Activated naive CD8-positive, alpha-beta T cell treated with anti-CD3 and anti-CD28 coated beads for 36 hours (primary cell): Measurements from ENCODE around the gene FIBP. TPM values are rescaled to one million over a fixed set of nuclear protein-coding genes. Genes with fewer than 3 reads are reported as not detected.
"Not testable (repeated sequence)": the region's sequence is repeated elsewhere in the genome, so short reads cannot be mapped to it uniquely, and the experiment has no call there.

ENCODE experiments used
- DNase-seq: peaks from one replicate; pipeline ENCODE4 v3.0.0; 2021
- H3K27ac Mint-ChIP-seq: one replicate; pipeline ENCODE4 v1.8.0; 2022; ENCODE audit warnings: mild to moderate bottlenecking, moderate library complexity, mixed read lengths
- H3K27me3 Mint-ChIP-seq: one replicate; pipeline ENCODE4 v1.8.0; 2022; ENCODE audit warnings: mild to moderate bottlenecking, mixed read lengths
- H3K36me3 Mint-ChIP-seq: one replicate; pipeline ENCODE4 v1.8.0; 2021; ENCODE audit warnings: mild to moderate bottlenecking, mixed read lengths
- H3K4me1 Mint-ChIP-seq: one replicate; pipeline ENCODE4 v1.8.0; 2021; ENCODE audit warnings: mixed read lengths
- H3K4me3 Mint-ChIP-seq: one replicate; pipeline ENCODE4 v1.8.0; 2022; ENCODE audit warnings: mild to moderate bottlenecking, moderate library complexity, mixed read lengths
- H3K9me3 Mint-ChIP-seq: one replicate; pipeline ENCODE4 v1.8.0; 2022; ENCODE audit warnings: mixed read lengths
- total RNA-seq, 2 experiments: library from RNA; stranded (reverse); gene quantifications; one replicate each; pipeline ENCODE4 v1.2.3, GENCODE V29; 2021

The FIBP gene
- total RNA-seq, 2 experiments from 2014 or later: 113 to 114 TPM

- Mint-ChIP-seq H3K27me3 (no peaks in the 10 kb centered on the region), H3K4me1 (peaks cover 43% of the 10 kb centered on the region), H3K9me3 (peaks cover 7% of the 10 kb centered on the region), H3K36me3 (peaks cover 54% of the 10 kb centered on the region), H3K4me3 (peak overlapping the region; percentile 96), H3K27ac (peak overlapping the region; percentile 88)
- DNase-seq: no peak
These were observed 32.3 kb downstream of the FIBP start for GRCh38 chr11:65855927-65856363.

GRCh38 chr11:65854852-65855837 lies 33.1 kb downstream of the FIBP start:
- Mint-ChIP-seq H3K27me3 (no peaks in the 10 kb centered on the region), H3K27ac (peak overlapping the region; percentile 88), H3K36me3 (peaks cover 54% of the 10 kb centered on the region), H3K9me3 (peaks cover 7% of the 10 kb centered on the region), H3K4me3 (peak overlapping the region; percentile 96), H3K4me1 (peaks cover 43% of the 10 kb centered on the region)
- no peak for DNase-seq

GRCh38 chr11:65854161-65854592 lies 34.1 kb downstream of the FIBP start:
- Mint-ChIP-seq H3K4me1 (peaks cover 39% of the 10 kb centered on the region), H3K27me3 (no peaks in the 10 kb centered on the region), H3K9me3 (peaks cover 7% of the 10 kb centered on the region), H3K27ac (peak overlapping the region; percentile 68), H3K36me3 (peaks cover 54% of the 10 kb centered on the region), H3K4me3 (peak overlapping the region; percentile 40)
- DNase-seq: no peak

- H3K27me3 Mint-ChIP-seq: no peaks in the 10 kb centered on the region
- no peak overlapping the region for H3K4me3 Mint-ChIP-seq
- H3K27ac Mint-ChIP-seq: peak overlapping the region; percentile 61
- peaks cover 54% of the 10 kb centered on the region for H3K36me3 Mint-ChIP-seq
- peaks cover 33% of the 10 kb centered on the region for H3K4me1 Mint-ChIP-seq
- no peak for DNase-seq
- peaks cover 7% of the 10 kb centered on the region for H3K9me3 Mint-ChIP-seq
These were observed 34.9 kb downstream of the FIBP start for GRCh38 chr11:65853246-65853979.

- no peak for DNase-seq
- Mint-ChIP-seq H3K9me3 (peaks cover 7% of the 10 kb centered on the region), H3K36me3 (peaks cover 54% of the 10 kb centered on the region), H3K27me3 (no peaks in the 10 kb centered on the region), H3K4me1 (peaks cover 32% of the 10 kb centered on the region), H3K27ac (peak overlapping the region; percentile 42), H3K4me3 (no peak overlapping the region)
These were observed 35.6 kb downstream of the FIBP start for GRCh38 chr11:65852508-65853245.

GRCh38 chr11:65851811-65852507 lies 36.3 kb downstream of the FIBP start:
- Mint-ChIP-seq H3K4me1 (peaks cover 32% of the 10 kb centered on the region), H3K36me3 (peaks cover 54% of the 10 kb centered on the region), H3K27me3 (no peaks in the 10 kb centered on the region), H3K27ac (peak overlapping the region; percentile 47), H3K4me3 (peak overlapping the region; percentile 32), H3K9me3 (peaks cover 7% of the 10 kb centered on the region)
- DNase-seq: no peak

GRCh38 chr11:65851083-65851579 lies 37.1 kb downstream of the FIBP start:
- Mint-ChIP-seq H3K36me3 (peaks cover 46% of the 10 kb centered on the region), H3K27me3 (no peaks in the 10 kb centered on the region), H3K4me3 (no peak overlapping the region), H3K4me1 (peaks cover 24% of the 10 kb centered on the region), H3K27ac (peak overlapping the region; percentile 34), H3K9me3 (peaks cover 7% of the 10 kb centered on the region)
- no peak for DNase-seq

- Mint-ChIP-seq H3K4me1 (peaks cover 18% of the 10 kb centered on the region), H3K36me3 (peaks cover 39% of the 10 kb centered on the region), H3K4me3 (no peak overlapping the region), H3K27ac (no peak overlapping the region), H3K9me3 (peaks cover 7% of the 10 kb centered on the region), H3K27me3 (no peaks in the 10 kb centered on the region)
- DNase-seq: no peak
These were observed 37.8 kb downstream of the FIBP start for GRCh38 chr11:65850217-65851082.

GRCh38 chr11:65849771-65850216 lies 38.5 kb downstream of the FIBP start:
- Mint-ChIP-seq H3K36me3 (peaks cover 37% of the 10 kb centered on the region), H3K27ac (no peak overlapping the region), H3K27me3 (no peaks in the 10 kb centered on the region), H3K9me3 (peaks cover 7% of the 10 kb centered on the region), H3K4me1 (peaks cover 14% of the 10 kb centered on the region), H3K4me3 (no peak overlapping the region)
- DNase-seq: no peak

- peaks cover 10% of the 10 kb centered on the region for H3K4me1 Mint-ChIP-seq
- peaks cover 7% of the 10 kb centered on the region for H3K9me3 Mint-ChIP-seq
- H3K27ac Mint-ChIP-seq: no peak overlapping the region
These were observed 38.9 kb downstream of the FIBP start for GRCh38 chr11:65849366-65849765.

GRCh38 chr11:65848693-65849092 lies 39.6 kb downstream of the FIBP start:
- H3K36me3 Mint-ChIP-seq: peaks cover 26% of the 10 kb centered on the region
- H3K4me3 Mint-ChIP-seq, H3K27me3 Mint-ChIP-seq, H3K9me3 Mint-ChIP-seq, H3K27ac Mint-ChIP-seq, H3K4me1 Mint-ChIP-seq, DNase-seq: not testable (repeated sequence)

More at GRCh38 chr11:65849366-65849765, 38.9 kb downstream of the FIBP start:
- peaks cover 33% of the 10 kb centered on the region for H3K36me3 Mint-ChIP-seq
- no peak for DNase-seq
- no peaks in the 10 kb centered on the region for H3K27me3 Mint-ChIP-seq
- H3K4me3 Mint-ChIP-seq: no peak overlapping the region

- H3K4me3 Mint-ChIP-seq: no peak overlapping the region
- H3K4me1 Mint-ChIP-seq: no peaks in the 10 kb centered on the region
- no peaks in the 10 kb centered on the region for H3K27me3 Mint-ChIP-seq
- H3K27ac Mint-ChIP-seq: no peak overlapping the region
- H3K36me3 Mint-ChIP-seq: peaks cover 17% of the 10 kb centered on the region
- DNase-seq: no peak
- peaks cover 7% of the 10 kb centered on the region for H3K9me3 Mint-ChIP-seq
These were observed 40.5 kb downstream of the FIBP start for GRCh38 chr11:65847746-65848145.

GRCh38 chr11:65844231-65844872 lies 43.9 kb downstream of the FIBP start:
- no peaks in the 10 kb centered on the region for H3K9me3 Mint-ChIP-seq
- no peaks in the 10 kb centered on the region for H3K36me3 Mint-ChIP-seq
- no peak overlapping the region for H3K4me3 Mint-ChIP-seq
- DNase-seq: no peak
- H3K27ac Mint-ChIP-seq: no peak overlapping the region
- no peaks in the 10 kb centered on the region for H3K27me3 Mint-ChIP-seq
- no peaks in the 10 kb centered on the region for H3K4me1 Mint-ChIP-seq
